Measurements from ENCODE around the gene SLIT3. TPM values are rescaled to one million over a fixed set of nuclear protein-coding genes. Genes with fewer than 3 reads are reported as not detected.

The SLIT3 gene
- total RNA-seq, 1 experiment from 2014 or later, result 0.92 TPM

GRCh38 chr5:168724227-168724626, 576.7 kb downstream of the SLIT3 start:
- Histone ChIP-seq H4K8ac (replicated peaks; ENCODE audit: insufficient read length, low read depth, low read length) (no peak overlapping the region), H2BK5ac (ENCODE audit: insufficient read length, low read length) (no peak overlapping the region), H2BK12ac (ENCODE audit: insufficient read length, low read depth, low read length) (no peak overlapping the region), H4K5ac (ENCODE audit: insufficient read length, low read depth, low read length) (no peak overlapping the region), H4K20me1 (ENCODE audit: control insufficient read depth, insufficient read depth, insufficient read length) (peaks cover 2% of the 10 kb centered on the region), H3K4ac (ENCODE audit: low read depth, low read length) (no peak overlapping the region), H2BK20ac (ENCODE audit: low read depth, low read length, poor library complexity, severe bottlenecking) (no peak overlapping the region), H3K27ac (ENCODE audit: insufficient read length, low read depth, low read length) (no peak overlapping the region), H3K79me1 (ENCODE audit: insufficient read depth, low read depth, low read length, poor library complexity, severe bottlenecking) (no peaks in the 10 kb centered on the region), H2AFZ (ENCODE audit: low read length) (no peak overlapping the region), H3K56ac (ENCODE audit: insufficient read length, low read depth, low read length) (no peak overlapping the region), H3K23ac (ENCODE audit: insufficient read length, low read depth, low read length) (no peak overlapping the region), H3T11ph (ENCODE audit: low read length) (no peak overlapping the region), H4K91ac (ENCODE audit: insufficient read length, low read depth, low read length) (no peak overlapping the region), H2BK120ac (ENCODE audit: low read depth, low read length, poor library complexity, severe bottlenecking) (no peak overlapping the region), H2BK15ac (ENCODE audit: low read depth, low read length) (no peak overlapping the region), H2AK5ac (ENCODE audit: insufficient read length, low read length) (no peak overlapping the region), H3K18ac (ENCODE audit: insufficient read length, low read depth, low read length) (no peak overlapping the region), H3K27me3 (ENCODE audit: insufficient read depth, low read length) (no peaks in the 10 kb centered on the region), H3K79me2 (ENCODE audit: insufficient read depth, low read length) (no peaks in the 10 kb centered on the region), H3K23me2 (ENCODE audit: insufficient read length, low read depth, low read length, poor library complexity, severe bottlenecking) (no peaks in the 10 kb centered on the region), H3K4me1 (ENCODE audit: insufficient read depth, low read length) (no peaks in the 10 kb centered on the region), H3K9ac (ENCODE audit: extremely low read depth, insufficient read length, low read length) (no peak overlapping the region), H3K9me3 (ENCODE audit: control insufficient read depth, low read depth, low read length) (no peaks in the 10 kb centered on the region), H3K4me2 (ENCODE audit: insufficient read depth, insufficient read length, low read length) (no peak overlapping the region), H3K14ac (ENCODE audit: insufficient read depth, low read length) (no peak overlapping the region)
- no peak for TF ChIP-seq CTCF (conservative IDR thresholded peaks at IDR 0.05)
- Mint-ChIP-seq H3K36me3 (ENCODE audit: insufficient read depth in 1 of 3, low read depth in 3 of 3) (no peaks in the 10 kb centered on the region; a peak in 1 of 7 replicates), H3K4me3 (no peak overlapping the region), H3K4me1 (peaks cover 15 to 30% of the 10 kb centered on the region in 2 experiments), H3K9me3 (0 out of 5 replicates have a peak, but pooled peaks cover 0 to 4% of the 10 kb centered on the region in 2 experiments), H3K27me3 (ENCODE audit: low read depth) (peaks cover 3% of the 10 kb centered on the region; the same call in 1 of the 2 replicates), H3K27ac (no peak overlapping the region)
- no CpG with 5 or more reads among the region's 5 CpGs for WGBS (ENCODE audit: extremely low coverage, insufficient read length, low lambda C conversion rate)
- no peak for DNase-seq
